GM19043 (cell line): ENCODE results near the gene HS6ST2.

Experiments
- ATAC-seq: cut with Tn5 transposase; IDR thresholded peaks from one replicate; pipeline ENCODE4 v1.9.1; 2021; ENCODE audit warnings: low read depth; ENCODE audit not compliant: unreplicated experiment

HS6ST2 gene

GRCh38 chrX:132855780-132856341, 102.6 kb downstream of the HS6ST2 start:
- no peak for ATAC-seq

GRCh38 chrX:132853040-132853439, 105.4 kb downstream of the HS6ST2 start:
- no peak for ATAC-seq

GRCh38 chrX:132848296-132848970, 110.0 kb downstream of the HS6ST2 start:
- no peak for ATAC-seq

GRCh38 chrX:132843363-132843762, 115.1 kb downstream of the HS6ST2 start:
- no peak for ATAC-seq

GRCh38 chrX:132842460-132843238, 115.8 kb downstream of the HS6ST2 start:
- no peak for ATAC-seq

GRCh38 chrX:132837967-132838366, 120.5 kb downstream of the HS6ST2 start:
- no peak for ATAC-seq

- ATAC-seq, result no peak
These were observed 121.3 kb downstream of the HS6ST2 start for GRCh38 chrX:132837126-132837525.

- ATAC-seq, result no peak
These were observed 122.0 kb downstream of the HS6ST2 start for GRCh38 chrX:132836471-132836870.

- no peak for ATAC-seq
These were observed 123.7 kb downstream of the HS6ST2 start for GRCh38 chrX:132834741-132835140.

- no peak for ATAC-seq
These were observed 124.3 kb downstream of the HS6ST2 start for GRCh38 chrX:132834109-132834508.

- no peak for ATAC-seq
These were observed 125.1 kb downstream of the HS6ST2 start for GRCh38 chrX:132833373-132833772.

GRCh38 chrX:132831336-132831973, 127.0 kb downstream of the HS6ST2 start:
- no peak for ATAC-seq

- ATAC-seq, result no peak
These were observed 135.8 kb downstream of the HS6ST2 start for GRCh38 chrX:132822634-132823012.

- no peak for ATAC-seq
These were observed 136.3 kb downstream of the HS6ST2 start for GRCh38 chrX:132821974-132822633.

GRCh38 chrX:132820675-132821074, 137.8 kb downstream of the HS6ST2 start:
- no peak for ATAC-seq

- ATAC-seq, result no peak
These were observed 138.6 kb downstream of the HS6ST2 start for GRCh38 chrX:132819711-132820264.

- ATAC-seq, result no peak
These were observed 139.8 kb downstream of the HS6ST2 start for GRCh38 chrX:132818638-132819037.

GRCh38 chrX:132815643-132816042, 142.8 kb downstream of the HS6ST2 start:
- ATAC-seq, result no peak

- no peak for ATAC-seq
These were observed 147.3 kb downstream of the HS6ST2 start for GRCh38 chrX:132810964-132811712.

- ATAC-seq, result no peak
These were observed 147.9 kb downstream of the HS6ST2 start for GRCh38 chrX:132810488-132810887.
